A673 (cell line): ENCODE results near the gene CDH23.

Experiments
- CTCF ChIP-seq: fragments of 300-800, 200-600 bp; sonication (generic); conservative IDR thresholded peaks from 2 replicates; pipeline ENCODE4 v1.5.1; 2017; ENCODE audit warnings: low read depth, mild to moderate bottlenecking, antibody characterized with exemption, low read length, moderate library complexity, mixed read lengths
- EZH2 ChIP-seq: fragments of 200-600 bp; sonication (generic); IDR thresholded peaks from 2 replicates; pipeline ENCODE4 v1.6.1; 2017; ENCODE audit warnings: borderline replicate concordance, low read depth, mild to moderate bottlenecking, mixed read lengths, antibody characterized with exemption, low read length; ENCODE audit not compliant: poor library complexity, severe bottlenecking

- TF ChIP-seq CTCF, result no peak
- TF ChIP-seq EZH2, result no peak
These were observed 282.7 kb downstream of the CDH23 start for GRCh38 chr10:71679425-71679824.
